Measurements from ENCODE around the gene RAPSN. TPM values are rescaled to one million over a fixed set of nuclear protein-coding genes. Genes with fewer than 3 reads are reported as not detected.

RAPSN gene
- 0.29 and 0.33 TPM in 2 replicates for total RNA-seq

GRCh38 chr11:47448566-47449427 is at the start of gene RAPSN:
Gene RAPSN, minus strand, starts transcription at chr11:47449136. Its CDS starts 172 bp downstream, at chr11:47448964.

DNA sequence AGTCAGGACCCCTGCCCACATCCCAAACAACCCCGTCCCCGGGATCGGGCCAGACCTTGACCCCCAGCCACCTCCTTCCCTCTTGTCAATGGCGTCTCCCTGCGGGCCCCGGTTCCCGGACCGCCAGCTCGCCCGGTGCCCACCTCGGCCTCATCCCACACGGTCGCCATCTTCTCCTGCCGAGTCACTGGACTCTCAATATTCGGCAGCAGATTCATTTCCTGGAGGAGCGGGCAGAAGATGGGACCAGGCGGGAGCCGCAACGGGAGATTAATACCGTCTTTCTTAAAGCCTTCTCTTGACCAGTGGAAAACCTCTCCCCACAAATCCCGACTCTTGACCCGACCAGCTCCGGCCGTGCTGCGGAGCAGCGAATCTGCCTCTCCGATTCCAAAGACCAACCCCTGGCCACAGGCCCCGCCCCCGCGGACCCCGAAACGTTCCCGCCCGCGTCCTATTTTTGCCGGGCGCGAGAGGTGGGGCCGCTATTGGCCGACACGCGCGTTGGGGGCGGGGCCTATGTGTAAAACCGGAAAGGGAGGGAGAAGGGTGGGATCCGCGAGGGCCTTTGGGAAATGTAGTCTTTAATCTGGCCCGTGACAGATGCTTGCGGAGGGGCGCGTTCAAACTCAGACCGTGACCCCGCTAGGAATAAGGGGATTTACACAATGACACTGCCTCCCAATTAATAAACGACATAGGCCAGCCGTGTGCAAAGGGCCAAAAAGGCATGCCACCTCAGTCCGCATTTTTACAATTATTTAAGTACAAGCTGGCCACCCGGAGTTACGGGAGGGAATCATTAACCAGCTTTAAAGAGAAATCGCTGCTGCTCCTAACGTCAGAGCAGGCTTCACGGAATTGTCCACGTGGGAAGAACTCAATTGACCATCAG is 22.6 kb downstream of the RAPSN start, which contains the start of gene PSMC3:
Gene PSMC3, minus strand, starts transcription at position 378 of the 895 bp plus-strand sequence. Its CDS starts 160 bp downstream, at position 218.

DNA sequence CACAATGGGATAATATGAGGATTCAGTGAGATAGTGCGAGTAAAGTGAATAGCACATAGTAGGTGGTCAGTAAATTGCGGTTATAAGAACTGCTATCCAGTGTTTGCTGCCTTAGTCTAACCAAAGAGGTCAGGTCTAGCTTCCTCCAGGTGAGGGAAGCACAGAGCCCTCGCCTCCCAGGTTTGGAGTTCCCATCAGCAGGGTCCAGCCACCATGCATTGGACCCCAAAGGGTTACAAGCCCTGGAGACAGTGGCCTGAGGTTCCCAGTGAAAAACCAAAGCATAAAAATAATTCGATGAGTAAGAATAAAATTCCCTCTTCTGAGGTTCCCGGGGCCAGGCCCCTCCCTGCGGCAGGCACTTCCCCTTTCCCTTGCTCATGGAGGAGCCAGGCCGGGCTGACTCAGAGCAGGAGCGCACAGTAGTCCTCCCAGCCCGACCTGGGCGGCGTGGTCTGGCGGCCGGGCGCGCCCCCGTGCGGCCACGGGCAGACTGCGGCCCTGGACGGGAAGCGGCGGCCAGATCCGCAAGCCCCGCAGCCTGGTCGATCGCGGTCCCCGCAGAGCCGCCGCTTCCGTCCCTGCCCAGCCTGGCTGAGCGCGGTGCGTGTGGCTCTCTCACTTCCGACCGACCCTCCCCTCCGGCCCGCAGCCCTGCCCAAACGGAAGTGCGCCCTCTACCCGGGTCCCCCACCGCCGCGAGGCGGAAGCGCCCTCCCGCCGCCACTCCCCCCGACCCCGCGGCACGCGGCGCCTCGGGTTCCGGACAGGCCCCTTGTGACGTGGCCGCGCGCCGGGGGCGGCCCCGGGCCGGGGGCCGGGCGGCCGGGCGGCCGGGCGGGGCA is 41.0 kb downstream of the RAPSN start, which contains the start of gene SLC39A13:
Gene SLC39A13, plus strand, starts transcription at position 845 of the 845 bp plus-strand sequence. CDS start 1,505 bp downstream, outside the sequence.

Small RNAs within 50 kb of the gene (small RNA-seq; reads per million reads assigned to genes)
- gene MIR4487, result not detected

Other genes starting within 250 kb of the RAPSN start
- gene DDB2, start 234.2 kb downstream of the RAPSN start, total RNA-seq, result 76.8 and 88.3 TPM in 2 replicates
- 34.6 and 43.1 TPM in 2 replicates for gene ACP2, start 200.3 kb downstream of the RAPSN start, total RNA-seq
- gene NR1H3, start 191.1 kb downstream of the RAPSN start, total RNA-seq, result 3.7 and 7.8 TPM in 2 replicates
- 22.8 and 26.8 TPM in 2 replicates for gene MADD, start 179.0 kb downstream of the RAPSN start, total RNA-seq
- gene MYBPC3, start 96.4 kb downstream of the RAPSN start, total RNA-seq, result not detected in 2 replicates
- under 0.01 TPM in 1 of 2 replicates, not detected in the other for gene SPI1, start 70.6 kb downstream of the RAPSN start, total RNA-seq
- 63.6 and 80.4 TPM in 2 replicates for gene SLC39A13, start 40.5 kb downstream of the RAPSN start, total RNA-seq
- gene PSMC3, start 22.7 kb downstream of the RAPSN start, total RNA-seq, result 160 and 189 TPM in 2 replicates
- 118 and 119 TPM in 2 replicates for gene CELF1, start 104.0 kb upstream of the RAPSN start, total RNA-seq
- gene PTPMT1, start 116.5 kb upstream of the RAPSN start, total RNA-seq, result 60.3 and 73.8 TPM in 2 replicates
- 27.4 and 29.6 TPM in 2 replicates for gene KBTBD4, start 129.8 kb upstream of the RAPSN start, total RNA-seq
- gene NDUFS3, start 129.9 kb upstream of the RAPSN start, total RNA-seq, result 54.5 and 63.2 TPM in 2 replicates
- not detected in 2 replicates for gene FAM180B, start 137.5 kb upstream of the RAPSN start, total RNA-seq
- 0.10 and 0.33 TPM in 2 replicates for gene C1QTNF4, start 145.3 kb upstream of the RAPSN start, total RNA-seq
- gene MTCH2, start 193.4 kb upstream of the RAPSN start, total RNA-seq, result 59.4 and 100 TPM in 2 replicates

All from vein endothelial cell (primary cell).